DND-41 (cell line): ENCODE results near the gene PGM1.

Experiments used
- ATAC-seq: fragments of 200-7000 bp; cut with Tn5 transposase; 3 replicates; pipeline ENCODE4 v1.9.1; 2021; ENCODE audit warnings: low read depth; ENCODE audit not compliant: insufficient read depth
- DNase-seq: peaks from one replicate; pipeline ENCODE4 v3.0.0-alpha.2; 2020
- H2AFZ ChIP-seq: 2 replicates; pipeline ENCODE4 v1.6.0; 2012; ENCODE audit warnings: low read depth, low read length
- H3K27ac ChIP-seq: 2 replicates; pipeline ENCODE4 v1.5.1; 2012; ENCODE audit warnings: low read length, inconsistent platforms
- H3K27me3 ChIP-seq: fragments of 200-600 bp; sonication (generic); 2 replicates; pipeline ENCODE4 v1.6.0; 2012; ENCODE audit warnings: low read length, mild to moderate bottlenecking, inconsistent platforms; ENCODE audit not compliant: insufficient read depth, poor library complexity
- H3K36me3 ChIP-seq: 2 replicates; pipeline ENCODE4 v1.5.1; 2012; ENCODE audit warnings: low read length, inconsistent platforms; ENCODE audit not compliant: insufficient read depth
- H3K4me1 ChIP-seq: 2 replicates; pipeline ENCODE4 v1.5.1; 2012; ENCODE audit warnings: mild to moderate bottlenecking, low read length; ENCODE audit not compliant: insufficient read depth
- H3K4me2 ChIP-seq: 2 replicates; pipeline ENCODE4 v1.6.0; 2012; ENCODE audit warnings: mild to moderate bottlenecking, moderate library complexity, low read length, inconsistent platforms; ENCODE audit not compliant: insufficient read depth
- H3K4me3 ChIP-seq, 2 experiments: fragments of 200-600 bp in 1 of 2; shearing (Covaris generic) in 1 of 2; 2 replicates each; pipeline ENCODE4 v1.5.1; 2012 to 2016; ENCODE audit warnings: inconsistent platforms in 2 of 2, low read length in 2 of 2, mild to moderate bottlenecking in 2 of 2, low read depth in 1 of 2, moderate library complexity in 1 of 2
- H3K79me2 ChIP-seq: 2 replicates; pipeline ENCODE4 v1.6.0; 2012; ENCODE audit warnings: low read length, inconsistent platforms; ENCODE audit not compliant: insufficient read depth
- H3K9ac ChIP-seq: 2 replicates; pipeline ENCODE4 v1.6.0; 2012; ENCODE audit warnings: low read depth, mild to moderate bottlenecking, inconsistent platforms, low read length, moderate library complexity
- H3K9me3 ChIP-seq: 2 replicates; pipeline ENCODE4 v1.5.1; 2012; ENCODE audit warnings: low read length, moderate library complexity, mild to moderate bottlenecking, inconsistent platforms; ENCODE audit not compliant: insufficient read depth, severe bottlenecking
- H4K20me1 ChIP-seq: 2 replicates; pipeline ENCODE4 v1.6.0; 2012; ENCODE audit warnings: low read length; ENCODE audit not compliant: insufficient read depth
- CTCF ChIP-seq: IDR thresholded peaks from 2 replicates; pipeline ENCODE4 v1.5.1; 2012; ENCODE audit warnings: borderline replicate concordance, low read length, moderate library complexity, mild to moderate bottlenecking; ENCODE audit not compliant: poor library complexity, severe bottlenecking; ENCODE audit errors: extremely low read depth
- EZH2 ChIP-seq: IDR thresholded peaks from 3 replicates; pipeline ENCODE4 v1.6.1; 2012; ENCODE audit warnings: borderline replicate concordance, low read depth, mild to moderate bottlenecking, moderate library complexity, low read length, inconsistent platforms; ENCODE audit not compliant: severe bottlenecking

The PGM1 gene

GRCh38 chr1:63677497-63677896 is 84.3 kb downstream of the PGM1 start:
- no peak overlapping the region for H2AFZ ChIP-seq
- no peak for ATAC-seq
- no peak overlapping the region for H3K4me2 ChIP-seq
- H3K27me3 ChIP-seq = no peaks in the 10 kb centered on the region
- TF ChIP-seq CTCF (no peak), EZH2 (no peak)
- H3K36me3 ChIP-seq = no peaks in the 10 kb centered on the region
- H3K9me3 ChIP-seq = no peaks in the 10 kb centered on the region
- no peak overlapping the region for H3K9ac ChIP-seq
- no peak for DNase-seq
- H3K4me1 ChIP-seq = no peaks in the 10 kb centered on the region
- H3K27ac ChIP-seq = no peak overlapping the region
- H3K4me3 ChIP-seq = no peak overlapping the region
- H4K20me1 ChIP-seq = no peaks in the 10 kb centered on the region
- no peaks in the 10 kb centered on the region for H3K79me2 ChIP-seq

DNA sequence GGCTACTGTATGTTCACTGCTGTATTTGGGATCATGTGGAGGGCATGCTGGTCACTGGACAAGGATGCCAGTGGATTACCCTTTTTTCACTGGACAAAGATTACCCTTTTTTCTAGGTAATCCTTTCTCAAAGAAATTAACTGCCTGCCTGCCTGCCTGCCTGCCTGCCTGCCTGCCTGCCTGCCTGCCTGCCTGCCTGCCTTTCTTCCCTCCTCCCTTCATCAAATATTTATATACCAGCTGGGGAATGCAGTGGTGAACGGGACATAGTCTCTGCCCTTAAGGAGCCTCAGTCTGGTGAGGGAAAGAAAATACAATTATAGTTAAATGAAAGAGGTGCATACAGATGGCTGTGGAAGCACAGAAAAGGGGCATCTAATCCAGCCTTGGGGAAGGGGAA is 85.0 kb downstream of the PGM1 start:
- Histone ChIP-seq H3K4me2 (no peak overlapping the region), H3K4me3 (no peak overlapping the region), H2AFZ (no peak overlapping the region), H3K4me1 (no peaks in the 10 kb centered on the region), H3K36me3 (no peaks in the 10 kb centered on the region), H3K27ac (no peak overlapping the region), H3K79me2 (no peaks in the 10 kb centered on the region), H3K27me3 (no peaks in the 10 kb centered on the region), H4K20me1 (no peaks in the 10 kb centered on the region), H3K9me3 (no peaks in the 10 kb centered on the region), H3K9ac (no peak overlapping the region)
- ATAC-seq (no peak), DNase-seq (no peak)
- TF ChIP-seq EZH2 (no peak), CTCF (no peak)

DNA sequence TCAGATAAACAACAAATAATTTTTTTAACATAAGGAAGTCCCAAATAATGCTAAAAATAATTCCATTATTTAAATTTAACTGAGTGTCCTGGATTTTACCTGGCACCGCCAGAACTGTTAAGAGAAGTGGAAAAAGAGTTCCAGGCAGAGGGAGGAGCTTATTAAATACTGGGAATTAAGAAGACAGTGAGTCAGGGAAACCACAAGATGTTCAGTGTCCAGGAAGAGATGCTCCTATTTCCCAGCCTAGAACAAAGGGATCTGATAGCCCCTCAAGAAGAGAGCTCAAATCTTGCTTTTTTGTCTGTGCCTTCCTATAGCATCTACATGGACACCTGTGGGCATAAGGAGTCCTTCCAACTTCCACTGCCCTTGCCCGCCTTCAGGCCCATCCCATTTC is 85.9 kb downstream of the PGM1 start:
- Histone ChIP-seq H3K27ac (no peak overlapping the region), H3K27me3 (no peaks in the 10 kb centered on the region)
- no peak for ATAC-seq

More for the DNA sequence above, 85.9 kb downstream of the PGM1 start:
- Histone ChIP-seq H4K20me1 (no peaks in the 10 kb centered on the region), H2AFZ (no peak overlapping the region), H3K4me1 (no peaks in the 10 kb centered on the region), H3K9ac (no peak overlapping the region), H3K4me3 (no peak overlapping the region), H3K4me2 (no peak overlapping the region), H3K36me3 (no peaks in the 10 kb centered on the region), H3K9me3 (no peaks in the 10 kb centered on the region), H3K79me2 (no peaks in the 10 kb centered on the region)
- DNase-seq = no peak
- no peak for TF ChIP-seq CTCF
- no peak for TF ChIP-seq EZH2
